NB4 (cell line): ENCODE results near the gene SH3BGRL2.

Experiments
- DNase-seq: peaks from one replicate; pipeline ENCODE4 v3.0.0; 2010; ENCODE audit warnings: low read depth
- H3K4me3 ChIP-seq: one replicate; pipeline ENCODE4 v1.5.1; 2011; ENCODE audit warnings: mild to moderate bottlenecking, low read depth, low read length, moderate library complexity
- MYC ChIP-seq: IDR thresholded peaks from 2 replicates; pipeline ENCODE4 v1.6.1; 2011; ENCODE audit warnings: low read depth, low read length
- POLR2A ChIP-seq: IDR thresholded peaks from 2 replicates; pipeline ENCODE4 v1.6.1; 2011; ENCODE audit warnings: mild to moderate bottlenecking; ENCODE audit not compliant: insufficient read length; ENCODE audit errors: extremely low read depth
- TF ChIP-seq, protein P1 (sequence below): IDR thresholded peaks from one replicate; pipeline ENCODE4 v1.5.1; 2012; ENCODE audit warnings: low read depth, low read length
- TF ChIP-seq, protein P2 (sequence below): IDR thresholded peaks from 2 replicates; pipeline ENCODE4 v1.6.1; 2011; ENCODE audit warnings: low read depth, low read length

SH3BGRL2 gene

DNA sequence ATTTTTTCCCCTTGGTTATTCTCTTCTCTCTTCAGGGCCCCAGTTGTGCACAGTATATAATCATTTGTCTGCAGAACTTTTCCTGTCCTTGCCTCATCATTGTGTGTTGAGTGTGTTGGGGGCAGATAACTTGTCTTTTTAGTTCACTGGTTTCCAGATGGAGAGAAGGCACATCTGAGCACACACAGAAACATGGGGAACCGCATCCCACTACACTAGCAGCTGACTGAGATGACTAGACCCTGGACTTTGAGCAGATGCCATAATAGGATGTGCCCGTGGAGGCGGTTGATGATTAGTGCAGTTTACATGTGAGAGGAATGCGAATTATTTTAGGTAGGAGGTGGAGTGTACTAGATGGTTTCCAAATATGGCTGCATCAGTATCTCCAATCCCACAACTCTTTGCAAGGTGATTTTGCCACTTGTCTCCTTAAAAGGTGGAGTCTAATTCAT, 26.5 kb upstream of the SH3BGRL2 start:
- TF ChIP-seq POLR2A (no peak), MYC (no peak)
- TF ChIP-seq, protein P1, sequence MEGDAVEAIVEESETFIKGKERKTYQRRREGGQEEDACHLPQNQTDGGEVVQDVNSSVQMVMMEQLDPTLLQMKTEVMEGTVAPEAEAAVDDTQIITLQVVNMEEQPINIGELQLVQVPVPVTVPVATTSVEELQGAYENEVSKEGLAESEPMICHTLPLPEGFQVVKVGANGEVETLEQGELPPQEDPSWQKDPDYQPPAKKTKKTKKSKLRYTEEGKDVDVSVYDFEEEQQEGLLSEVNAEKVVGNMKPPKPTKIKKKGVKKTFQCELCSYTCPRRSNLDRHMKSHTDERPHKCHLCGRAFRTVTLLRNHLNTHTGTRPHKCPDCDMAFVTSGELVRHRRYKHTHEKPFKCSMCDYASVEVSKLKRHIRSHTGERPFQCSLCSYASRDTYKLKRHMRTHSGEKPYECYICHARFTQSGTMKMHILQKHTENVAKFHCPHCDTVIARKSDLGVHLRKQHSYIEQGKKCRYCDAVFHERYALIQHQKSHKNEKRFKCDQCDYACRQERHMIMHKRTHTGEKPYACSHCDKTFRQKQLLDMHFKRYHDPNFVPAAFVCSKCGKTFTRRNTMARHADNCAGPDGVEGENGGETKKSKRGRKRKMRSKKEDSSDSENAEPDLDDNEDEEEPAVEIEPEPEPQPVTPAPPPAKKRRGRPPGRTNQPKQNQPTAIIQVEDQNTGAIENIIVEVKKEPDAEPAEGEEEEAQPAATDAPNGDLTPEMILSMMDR = no peak
- TF ChIP-seq, protein P2, sequence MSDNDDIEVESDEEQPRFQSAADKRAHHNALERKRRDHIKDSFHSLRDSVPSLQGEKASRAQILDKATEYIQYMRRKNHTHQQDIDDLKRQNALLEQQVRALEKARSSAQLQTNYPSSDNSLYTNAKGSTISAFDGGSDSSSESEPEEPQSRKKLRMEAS = no peak
- DNase-seq = no peak

DNA sequence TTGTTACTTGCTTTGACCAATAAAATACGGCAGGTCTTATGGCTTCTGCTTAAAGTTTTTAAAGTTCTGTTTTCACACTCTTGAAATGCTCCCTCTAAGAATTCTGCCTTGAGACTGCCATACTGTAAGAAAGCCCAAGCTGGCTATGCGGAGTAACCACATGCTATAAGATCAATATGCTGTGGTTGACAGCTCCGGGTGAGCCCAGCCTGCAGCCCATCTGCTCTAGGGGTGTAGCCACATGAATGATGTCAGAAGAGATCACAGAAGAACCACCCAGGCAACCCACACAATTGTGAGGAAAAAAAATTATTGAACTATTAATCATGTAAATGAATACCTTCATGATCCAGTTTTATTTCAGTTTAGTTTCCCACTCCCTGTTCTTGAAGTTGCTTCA, 26.1 kb upstream of the SH3BGRL2 start:
- H3K4me3 ChIP-seq = no peak overlapping the region
- DNase-seq = no peak
- TF ChIP-seq, protein P1 = no peak
- TF ChIP-seq POLR2A (no peak), MYC (no peak)
- TF ChIP-seq, protein P2 = no peak

More for the DNA sequence above, 26.5 kb upstream of the SH3BGRL2 start:
- no peak overlapping the region for H3K4me3 ChIP-seq

DNA sequence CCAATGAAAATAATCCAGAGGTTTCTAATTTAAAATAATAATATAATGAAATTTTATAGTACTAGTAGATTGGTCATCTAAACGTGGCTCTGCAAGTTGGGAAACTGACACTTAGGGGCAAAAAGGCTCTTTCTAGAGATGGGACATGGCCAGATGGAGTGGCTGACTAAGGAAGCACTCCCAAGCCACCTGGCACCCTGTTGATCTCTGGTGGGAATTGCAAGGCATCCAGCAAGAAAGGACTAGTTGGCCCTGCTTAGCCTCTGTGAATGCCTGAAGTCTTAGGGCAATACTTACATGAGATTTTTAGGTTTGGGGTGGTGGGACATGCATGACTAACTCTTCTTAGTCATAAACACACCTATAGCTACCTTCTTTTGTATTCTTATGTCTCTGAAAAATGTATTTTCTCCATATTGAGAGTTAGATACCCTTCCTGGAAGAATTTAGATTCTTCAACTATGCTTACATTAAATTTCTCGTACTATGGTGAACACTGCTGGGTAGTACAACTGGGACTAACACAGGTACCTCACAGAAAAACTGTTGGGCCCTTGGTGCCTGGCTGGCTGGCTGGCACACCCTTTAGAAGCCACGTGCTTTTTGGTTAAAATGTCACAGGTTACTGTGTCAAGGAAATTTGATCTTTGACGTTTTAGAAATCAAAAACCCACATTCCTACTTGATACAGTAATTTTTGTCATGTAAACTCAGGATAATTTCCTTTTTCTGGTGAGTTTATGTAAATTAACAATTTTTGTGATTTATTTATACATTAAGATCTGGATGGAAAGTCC, 25.0 kb upstream of the SH3BGRL2 start:
- TF ChIP-seq, protein P1 = no peak
- TF ChIP-seq POLR2A (no peak), MYC (no peak)
- TF ChIP-seq, protein P2 = no peak
- DNase-seq = no peak
- no peak overlapping the region for H3K4me3 ChIP-seq

DNA sequence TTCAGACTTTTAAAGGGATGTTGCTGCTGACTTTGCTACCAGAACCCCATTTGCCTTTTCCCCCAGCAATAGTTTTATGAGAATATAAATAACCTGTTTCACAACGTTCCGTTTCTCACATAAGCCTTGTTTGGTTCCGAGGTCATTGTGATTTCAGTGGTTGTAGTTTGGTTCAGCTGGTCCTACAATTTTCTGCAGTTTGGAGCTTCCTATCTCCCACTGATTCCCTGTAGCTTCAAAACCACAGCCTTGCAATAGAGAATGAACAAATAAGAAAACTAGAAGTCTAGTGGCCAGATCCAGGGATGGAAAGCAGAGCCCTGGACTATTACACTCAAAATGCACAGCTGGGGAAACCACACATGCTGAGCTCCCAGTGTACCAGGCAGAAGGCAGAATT, 24.1 kb upstream of the SH3BGRL2 start:
- TF ChIP-seq, protein P2 = no peak
- TF ChIP-seq MYC (no peak), POLR2A (no peak)
- TF ChIP-seq, protein P1 = no peak
- no peak overlapping the region for H3K4me3 ChIP-seq
- no peak for DNase-seq

DNA sequence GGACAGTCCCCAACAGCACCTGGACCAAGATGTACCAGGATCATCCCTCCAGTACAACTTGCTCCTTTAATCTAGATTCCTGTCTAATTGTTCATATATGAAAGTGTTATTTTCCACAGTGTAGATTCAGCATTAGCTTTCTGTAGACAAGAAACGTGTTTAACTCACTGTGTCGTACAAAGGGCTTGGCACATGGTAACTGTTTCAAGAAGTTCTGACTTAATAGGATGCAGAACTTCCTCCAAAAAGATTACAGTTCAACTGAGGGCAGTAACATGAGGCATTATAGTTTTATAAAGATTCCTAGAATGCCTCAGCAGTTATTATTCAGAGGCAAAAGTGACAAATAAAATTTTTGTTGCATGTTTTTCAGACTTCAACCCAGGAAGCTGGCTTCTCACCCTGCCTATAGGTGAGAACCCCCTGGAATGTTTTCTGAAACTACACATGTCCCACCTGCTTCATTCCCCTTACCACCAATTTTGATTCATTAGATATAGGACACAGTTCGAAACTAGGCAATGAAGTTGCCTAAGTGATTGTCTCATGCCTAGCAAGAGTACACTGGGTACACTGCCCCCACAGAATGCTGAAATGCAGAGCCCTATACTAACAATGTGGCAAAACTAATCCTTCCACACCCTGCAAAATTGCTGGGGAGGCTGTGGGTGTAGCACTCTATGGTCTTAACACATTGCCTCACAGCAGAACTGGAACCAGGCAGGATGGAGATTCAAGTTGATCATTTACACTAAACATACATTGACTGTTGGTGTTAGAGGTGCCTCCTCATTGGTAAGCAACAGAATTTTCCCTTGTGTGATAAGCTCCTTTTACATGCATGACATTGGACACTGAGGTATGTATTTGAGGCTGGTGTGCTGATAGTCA, 22.6 kb upstream of the SH3BGRL2 start:
- no peak for DNase-seq
- TF ChIP-seq MYC (no peak), POLR2A (no peak)
- TF ChIP-seq, protein P1 = no peak
- TF ChIP-seq, protein P2 = no peak
- no peak overlapping the region for H3K4me3 ChIP-seq
